DOHH2 (cell line): Measurements from ENCODE around the gene PHYH.
A peak's percentile ranks its signal among the peaks of the same experiment; 100 is the strongest.

Experiments
- H3F3A ChIP-seq: fragments of 200-600 bp; sonication (generic), shearing (Covaris generic); 2 replicates; pipeline ENCODE4 v1.6.0; 2016; ENCODE audit warnings: antibody characterized with exemption, mild to moderate bottlenecking; ENCODE audit not compliant: control insufficient read depth, insufficient read depth
- H3K27ac ChIP-seq: fragments of 200-600 bp; sonication (generic); 2 replicates; pipeline ENCODE4 v1.5.1; 2014; ENCODE audit warnings: low read depth, mild to moderate bottlenecking, low read length, moderate library complexity
- H3K27me3 ChIP-seq: fragments of 200-600 bp; sonication (generic); 2 replicates; pipeline ENCODE4 v1.6.1; 2014; ENCODE audit warnings: mild to moderate bottlenecking, low read length, mixed read lengths; ENCODE audit not compliant: control insufficient read depth
- H3K36me3 ChIP-seq: fragments of 200-600 bp; sonication (generic); 2 replicates; pipeline ENCODE4 v1.6.1; 2014; ENCODE audit warnings: mild to moderate bottlenecking, low read length, moderate library complexity, mixed read lengths; ENCODE audit not compliant: control insufficient read depth
- H3K4me1 ChIP-seq: fragments of 200-600 bp; sonication (generic); 2 replicates; pipeline ENCODE4 v1.6.1; 2014; ENCODE audit warnings: mild to moderate bottlenecking, low read length, mixed read lengths; ENCODE audit not compliant: control insufficient read depth
- H3K4me2 ChIP-seq: fragments of 200-600 bp; sonication (generic); 2 replicates; pipeline ENCODE4 v1.6.0; 2014; ENCODE audit warnings: mild to moderate bottlenecking, low read length, moderate library complexity
- H3K4me3 ChIP-seq: fragments of 200-600 bp; sonication (generic); 2 replicates; pipeline ENCODE4 v1.5.1; 2014; ENCODE audit warnings: mild to moderate bottlenecking, low read length, mixed read lengths
- H3K79me2 ChIP-seq: fragments of 200-600 bp; sonication (generic); 2 replicates; pipeline ENCODE4 v1.6.1; 2014; ENCODE audit warnings: mild to moderate bottlenecking, low read length, mixed read lengths; ENCODE audit not compliant: control insufficient read depth
- H3K9me2 ChIP-seq: fragments of 200-600 bp; sonication (generic); replicated peaks from 2 replicates; pipeline ENCODE4 v1.6.1; 2014; ENCODE audit warnings: mild to moderate bottlenecking, low read length, mixed read lengths; ENCODE audit not compliant: control insufficient read depth
- H3K9me3 ChIP-seq: fragments of 200-600 bp; sonication (generic); 2 replicates; pipeline ENCODE4 v1.6.1; 2014; ENCODE audit warnings: antibody characterized with exemption, low read length, mixed read lengths; ENCODE audit not compliant: control insufficient read depth, insufficient read depth
- H4K20me1 ChIP-seq: fragments of 200-600 bp; sonication (generic); 2 replicates; pipeline ENCODE4 v1.6.0; 2014; ENCODE audit warnings: low read depth, mild to moderate bottlenecking, antibody characterized with exemption, low read length, moderate library complexity; ENCODE audit not compliant: control insufficient read depth, insufficient read depth
- EZH2phosphoT487 ChIP-seq: fragments of 200-600 bp; sonication (generic); IDR thresholded peaks from 2 replicates; pipeline ENCODE4 v1.6.1; 2017; ENCODE audit warnings: borderline replicate concordance, mild to moderate bottlenecking, antibody characterized with exemption, low read length, moderate library complexity, mixed read lengths
- TF ChIP-seq, protein P1 (sequence below): fragments of 200-600 bp; sonication (generic); IDR thresholded peaks from one replicate; pipeline ENCODE4 v1.5.1; 2014; ENCODE audit warnings: antibody characterized with exemption, mild to moderate bottlenecking, low read depth, low read length; ENCODE audit not compliant: poor library complexity, severe bottlenecking

The PHYH gene

DNA sequence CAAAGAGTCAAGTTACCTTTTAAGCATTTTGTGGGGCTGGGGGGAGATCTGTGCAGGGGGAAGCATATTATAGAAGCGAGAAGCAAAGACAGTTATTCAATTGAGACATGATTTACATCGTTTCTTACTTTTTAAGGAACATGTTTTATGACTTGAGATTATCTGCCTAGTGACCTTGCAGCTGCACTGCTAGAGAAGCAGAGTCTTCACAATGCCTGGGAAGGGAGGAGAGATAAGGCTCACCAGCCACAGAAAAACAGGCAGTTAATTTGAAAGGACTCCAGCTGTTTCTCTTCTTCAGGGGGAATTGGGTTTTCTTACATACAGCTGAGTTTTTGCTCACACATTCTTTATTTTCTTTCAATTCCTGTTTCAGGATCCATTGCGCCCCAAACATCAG is 31.0 kb downstream of the PHYH start:
- Histone ChIP-seq H3F3A (peaks cover 23% of the 10 kb centered on the region), H3K27me3 (no peaks in the 10 kb centered on the region), H3K79me2 (no peaks in the 10 kb centered on the region), H3K4me3 (no peak overlapping the region), H3K9me3 (no peaks in the 10 kb centered on the region), H3K27ac (peak overlapping the region; percentile 30), H3K36me3 (no peaks in the 10 kb centered on the region), H4K20me1 (no peaks in the 10 kb centered on the region), H3K4me2 (0 out of 2 replicates have a peak overlapping the region, but pooled peaks have one; percentile 16), H3K4me1 (peaks cover 72% of the 10 kb centered on the region), H3K9me2 (no peaks in the 10 kb centered on the region)
- TF ChIP-seq EZH2phosphoT487: no peak
- TF ChIP-seq, protein P1, sequence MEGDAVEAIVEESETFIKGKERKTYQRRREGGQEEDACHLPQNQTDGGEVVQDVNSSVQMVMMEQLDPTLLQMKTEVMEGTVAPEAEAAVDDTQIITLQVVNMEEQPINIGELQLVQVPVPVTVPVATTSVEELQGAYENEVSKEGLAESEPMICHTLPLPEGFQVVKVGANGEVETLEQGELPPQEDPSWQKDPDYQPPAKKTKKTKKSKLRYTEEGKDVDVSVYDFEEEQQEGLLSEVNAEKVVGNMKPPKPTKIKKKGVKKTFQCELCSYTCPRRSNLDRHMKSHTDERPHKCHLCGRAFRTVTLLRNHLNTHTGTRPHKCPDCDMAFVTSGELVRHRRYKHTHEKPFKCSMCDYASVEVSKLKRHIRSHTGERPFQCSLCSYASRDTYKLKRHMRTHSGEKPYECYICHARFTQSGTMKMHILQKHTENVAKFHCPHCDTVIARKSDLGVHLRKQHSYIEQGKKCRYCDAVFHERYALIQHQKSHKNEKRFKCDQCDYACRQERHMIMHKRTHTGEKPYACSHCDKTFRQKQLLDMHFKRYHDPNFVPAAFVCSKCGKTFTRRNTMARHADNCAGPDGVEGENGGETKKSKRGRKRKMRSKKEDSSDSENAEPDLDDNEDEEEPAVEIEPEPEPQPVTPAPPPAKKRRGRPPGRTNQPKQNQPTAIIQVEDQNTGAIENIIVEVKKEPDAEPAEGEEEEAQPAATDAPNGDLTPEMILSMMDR: no peak

DNA sequence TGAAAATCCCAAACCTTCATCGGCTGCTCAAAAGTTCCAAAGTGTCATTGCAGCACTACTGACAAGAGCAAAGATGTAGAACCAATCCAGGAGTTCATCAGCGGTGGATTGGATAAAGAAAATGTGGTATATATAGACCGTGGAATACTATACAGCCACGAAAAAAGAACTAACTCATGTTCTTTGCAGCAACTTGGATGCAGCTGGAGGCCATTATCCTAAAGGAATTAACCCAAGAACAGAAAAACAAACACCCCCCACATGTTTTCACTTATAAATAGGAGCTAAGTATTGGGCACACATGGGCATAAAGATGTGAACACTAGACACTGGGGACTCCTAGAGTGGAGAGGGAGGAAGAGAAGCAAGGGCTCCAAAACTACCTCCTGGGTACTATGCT is 31.6 kb downstream of the PHYH start:
- TF ChIP-seq EZH2phosphoT487: no peak
- TF ChIP-seq, protein P1: no peak

DNA sequence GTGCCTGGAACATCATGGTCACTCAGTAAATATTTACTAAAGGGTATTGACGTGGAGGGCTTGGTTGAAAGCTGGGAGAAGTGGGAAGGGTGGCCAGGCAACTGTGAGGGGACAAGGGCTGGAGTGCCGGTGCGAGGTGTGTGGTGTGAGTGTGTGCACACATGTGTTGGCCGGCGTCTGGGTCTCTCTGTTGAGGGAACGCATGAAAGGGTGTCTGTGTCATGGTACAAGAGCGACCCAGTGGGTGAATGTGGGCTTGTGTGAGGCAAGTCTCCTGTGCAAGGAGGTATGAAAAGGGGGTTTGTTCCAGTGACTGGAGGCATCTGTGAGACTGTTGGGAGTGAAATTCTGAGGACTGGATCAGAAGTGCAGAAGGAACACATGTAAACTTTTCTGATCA is 36.3 kb downstream of the PHYH start:
- Histone ChIP-seq H3K4me2 (no peak overlapping the region), H3K36me3 (no peaks in the 10 kb centered on the region), H3K4me3 (no peak overlapping the region), H3K9me3 (no peaks in the 10 kb centered on the region; the same call in 1 of the 2 replicates), H3K79me2 (no peaks in the 10 kb centered on the region), H4K20me1 (no peaks in the 10 kb centered on the region), H3K4me1 (peaks cover 22% of the 10 kb centered on the region), H3K27ac (no peak overlapping the region), H3K27me3 (no peaks in the 10 kb centered on the region), H3F3A (no peaks in the 10 kb centered on the region), H3K9me2 (no peaks in the 10 kb centered on the region)
- TF ChIP-seq, protein P1: no peak
- TF ChIP-seq EZH2phosphoT487: no peak

More for the DNA sequence above, 31.6 kb downstream of the PHYH start:
- H3K79me2 ChIP-seq: no peaks in the 10 kb centered on the region
- H3K4me3 ChIP-seq: no peak overlapping the region
- H4K20me1 ChIP-seq: no peaks in the 10 kb centered on the region
- H3K9me3 ChIP-seq: no peaks in the 10 kb centered on the region
- no peaks in the 10 kb centered on the region for H3K9me2 ChIP-seq
- H3K4me2 ChIP-seq: 0 out of 2 replicates have a peak overlapping the region, but pooled peaks have one; percentile 16
- H3K4me1 ChIP-seq: peaks cover 66% of the 10 kb centered on the region
- no peaks in the 10 kb centered on the region for H3K27me3 ChIP-seq
- H3F3A ChIP-seq: peaks cover 22% of the 10 kb centered on the region
- H3K27ac ChIP-seq: 0 out of 2 replicates have a peak overlapping the region, but pooled peaks have one; percentile 30
- H3K36me3 ChIP-seq: no peaks in the 10 kb centered on the region

GRCh38 chr10:13262433-13262832 is 37.4 kb downstream of the PHYH start:
- no peaks in the 10 kb centered on the region for H4K20me1 ChIP-seq
- H3F3A ChIP-seq: no peaks in the 10 kb centered on the region
- no peak overlapping the region for H3K4me3 ChIP-seq
- H3K9me2 ChIP-seq: no peaks in the 10 kb centered on the region
- peaks cover 18% of the 10 kb centered on the region for H3K4me1 ChIP-seq
- no peaks in the 10 kb centered on the region for H3K36me3 ChIP-seq
- H3K79me2 ChIP-seq: no peaks in the 10 kb centered on the region
- no peak overlapping the region for H3K4me2 ChIP-seq
- H3K27me3 ChIP-seq: no peaks in the 10 kb centered on the region
- no peaks in the 10 kb centered on the region; the same call in 1 of the 2 replicates for H3K9me3 ChIP-seq
- no peak overlapping the region for H3K27ac ChIP-seq
- no peak for TF ChIP-seq EZH2phosphoT487
- TF ChIP-seq, protein P1: no peak
